GM18507 (cell line): ENCODE results near the gene CALD1.
"Not testable (repeated sequence)": the region's sequence is repeated elsewhere in the genome, so short reads cannot be mapped to it uniquely, and the experiment has no call there.

Source experiments
- DNase-seq: peaks from one replicate; pipeline ENCODE4 v3.0.0; 2011; ENCODE audit warnings: low read depth; ENCODE audit not compliant: insufficient read length; ENCODE audit errors: extremely low spot score
- FAIRE-seq: peaks from 2 replicates; lab custom pipeline; 2011; peaks lifted over from hg19 to GRCh38; lab: Jason Lieb, UNC

The CALD1 gene

GRCh38 chr7:134959810-134960209, 180.4 kb downstream of the CALD1 start:
- no peak for FAIRE-seq
- no peak for DNase-seq

- no peak for FAIRE-seq
- no peak for DNase-seq
Measured at GRCh38 chr7:134962270-134962780, 182.9 kb downstream of the CALD1 start.

- no peak for FAIRE-seq
- no peak for DNase-seq
Measured at GRCh38 chr7:134963036-134963435, 183.6 kb downstream of the CALD1 start.

- FAIRE-seq (no peak), DNase-seq (no peak)
Measured at GRCh38 chr7:134966691-134967090, 187.3 kb downstream of the CALD1 start.

- no peak for DNase-seq
- FAIRE-seq, result no peak
Measured at GRCh38 chr7:134968110-134968509, 188.7 kb downstream of the CALD1 start.

GRCh38 chr7:134981645-134982044, 202.2 kb downstream of the CALD1 start:
- FAIRE-seq, DNase-seq: not testable (repeated sequence)

GRCh38 chr7:134985894-134986362, 206.5 kb downstream of the CALD1 start:
- FAIRE-seq (no peak), DNase-seq (no peak)

- peak; percentile 96 for FAIRE-seq
Measured at GRCh38 chr7:134986363-134987251, 207.2 kb downstream of the CALD1 start, which contains the start of gene AGBL3. Gene AGBL3, plus strand, starts transcription at chr7:134986508. Its CDS starts 1,426 bp downstream, at chr7:134987934.

GRCh38 chr7:134988161-134988560, 208.7 kb downstream of the CALD1 start:
- DNase-seq, result no peak
- FAIRE-seq, result no peak

More at GRCh38 chr7:134986363-134987251, 207.2 kb downstream of the CALD1 start, which contains the start of gene AGBL3:
- DNase-seq, result peak; percentile 69

- FAIRE-seq (peak; percentile 49), DNase-seq (no peak)
Measured at GRCh38 chr7:134991469-134992339, 212.3 kb downstream of the CALD1 start.

- peak; percentile 49 for DNase-seq
Measured at GRCh38 chr7:134992626-134993179, 213.3 kb downstream of the CALD1 start.

GRCh38 chr7:134993877-134994456, 214.5 kb downstream of the CALD1 start:
- FAIRE-seq (no peak), DNase-seq (no peak)

More at GRCh38 chr7:134992626-134993179, 213.3 kb downstream of the CALD1 start:
- FAIRE-seq, result peak; percentile 93

- FAIRE-seq, result peak; percentile 87
- peak; percentile 8 for DNase-seq
Measured at GRCh38 chr7:134995239-134996096, 216.0 kb downstream of the CALD1 start.

GRCh38 chr7:134996097-134996550, 216.7 kb downstream of the CALD1 start:
- FAIRE-seq (peak; percentile 83), DNase-seq (peak; percentile 14)

GRCh38 chr7:134997214-134997885, 217.9 kb downstream of the CALD1 start:
- FAIRE-seq (no peak), DNase-seq (no peak)

GRCh38 chr7:134999136-134999535, 219.7 kb downstream of the CALD1 start:
- DNase-seq (no peak), FAIRE-seq (no peak)

GRCh38 chr7:135001390-135002165, 222.1 kb downstream of the CALD1 start:
- FAIRE-seq, result no peak
- DNase-seq, result no peak
